ENCODE measurements around the gene MTHFD2. TPM values are rescaled to one million over a fixed set of nuclear protein-coding genes. Genes with fewer than 3 reads are reported as not detected.

Gene MTHFD2
- total RNA-seq, 4 donors from 2014 or later = 2.2 to 220 (median 17.8) TPM

GRCh38 chr2:74155830-74156229 lies 42.6 kb upstream of the MTHFD2 start:
- Histone ChIP-seq H3K36me3 (peaks cover 0 to 70% (median 20%) of the 10 kb centered on the region in 4 donors), H3K27me3 (no peaks in the 10 kb centered on the region), H3K9me3 (no peaks in the 10 kb centered on the region), H3K4me3 (no peak overlapping the region), H3K4me1 (no peaks in the 10 kb centered on the region), H3K27ac (no peak overlapping the region)
- in situ Hi-C loops (cut with MboI; ENCODE audit: low pct_ligation_motif_present in 1 of 4, low pct_unique_long_range_greater_than_20kb in 1 of 4, low sequenced_read_pairs in 3 of 4) (no loop called here), intact Hi-C loops (cut with DNase I; ENCODE audit: low total_unique reads) (no loop called here)
- 86 to 91% methylated on average over 3 of the region's 3 CpGs for WGBS, 2 donors (ENCODE audit: low coverage in 1 of 2)
- TF ChIP-seq EP300 (IDR thresholded peaks at IDR 0.05; ENCODE audit: low read depth) (no peak), POLR2A (IDR thresholded peaks at IDR 0.05) (no peak), POLR2AphosphoS5 (IDR thresholded peaks at IDR 0.05) (no peak)
- no peak for DNase-seq

GRCh38 chr2:74162951-74163350 lies 35.5 kb upstream of the MTHFD2 start:
- in situ Hi-C loops (cut with MboI; ENCODE audit: low pct_ligation_motif_present in 1 of 4, low pct_unique_long_range_greater_than_20kb in 1 of 4, low sequenced_read_pairs in 3 of 4) = no loop called here
- WGBS, 2 donors (ENCODE audit: low coverage in 1 of 2) = 94 to 95% methylated on average over 6 of the region's 6 CpGs
- intact Hi-C loops (cut with DNase I; ENCODE audit: low total_unique reads) = no loop called here
- no peaks in the 10 kb centered on the region for H3K4me1 ChIP-seq
- DNase-seq = no peak
- H3K9me3 ChIP-seq = peaks cover 0 to 5% of the 10 kb centered on the region in 2 donors
- H3K27ac ChIP-seq = no peak overlapping the region
- H3K4me3 ChIP-seq = no peak overlapping the region
- peaks cover 0 to 90% (median 36%) of the 10 kb centered on the region in 4 donors for H3K36me3 ChIP-seq
- TF ChIP-seq CTCF (IDR thresholded peaks at IDR 0.05) = no peak
- no peak for TF ChIP-seq EP300 (IDR thresholded peaks at IDR 0.05; ENCODE audit: low read depth)
- TF ChIP-seq POLR2AphosphoS5 (IDR thresholded peaks at IDR 0.05) = no peak
- TF ChIP-seq POLR2A (IDR thresholded peaks at IDR 0.05) = no peak
- no peaks in the 10 kb centered on the region for H3K27me3 ChIP-seq

GRCh38 chr2:74164761-74165160 lies 33.7 kb upstream of the MTHFD2 start:
- 95% methylated on average over 1 of the region's 1 CpG; no CpG with 5 or more reads in 1 of the 2 donors for WGBS, 2 donors (ENCODE audit: low coverage in 1 of 2)

GRCh38 chr2:74168739-74169138 lies 29.7 kb upstream of the MTHFD2 start:
- no peak for TF ChIP-seq EP300 (IDR thresholded peaks at IDR 0.05; ENCODE audit: low read depth)
- no peak for TF ChIP-seq POLR2A (IDR thresholded peaks at IDR 0.05)
- TF ChIP-seq CTCF (IDR thresholded peaks at IDR 0.05) = no peak
- TF ChIP-seq POLR2AphosphoS5 (IDR thresholded peaks at IDR 0.05) = no peak
- intact Hi-C loops (cut with DNase I; ENCODE audit: low total_unique reads) (no loop called here), in situ Hi-C loops (cut with MboI; ENCODE audit: low pct_ligation_motif_present in 1 of 4, low pct_unique_long_range_greater_than_20kb in 1 of 4, low sequenced_read_pairs in 3 of 4) (no loop called here)
- Histone ChIP-seq H3K27ac (no peak overlapping the region), H3K4me1 (peaks cover 0 to 9% (median 0%) of the 10 kb centered on the region in 4 donors), H3K27me3 (no peaks in the 10 kb centered on the region), H3K4me3 (no peak overlapping the region), H3K9me3 (peaks cover 0 to 5% of the 10 kb centered on the region in 2 donors), H3K36me3 (peaks cover 0 to 90% (median 41%) of the 10 kb centered on the region in 4 donors)
- no peak for DNase-seq
- WGBS, 2 donors (ENCODE audit: low coverage in 1 of 2) = 65 to 71% methylated on average over 2 of the region's 2 CpGs

More at GRCh38 chr2:74164761-74165160, 33.7 kb upstream of the MTHFD2 start:
- intact Hi-C loops (cut with DNase I; ENCODE audit: low total_unique reads) = loop anchor here (1.0 kb wide), 1 partner anchor 35 kb away; no protein-coding TSS in a partner anchor
- TF ChIP-seq POLR2AphosphoS5 (IDR thresholded peaks at IDR 0.05) (no peak), POLR2A (IDR thresholded peaks at IDR 0.05) (no peak), EP300 (IDR thresholded peaks at IDR 0.05; ENCODE audit: low read depth) (no peak), CTCF (IDR thresholded peaks at IDR 0.05) (no peak)
- no peaks in the 10 kb centered on the region for H3K4me1 ChIP-seq
- no peak for DNase-seq
- peaks cover 0 to 92% (median 44%) of the 10 kb centered on the region in 4 donors for H3K36me3 ChIP-seq
- H3K4me3 ChIP-seq = no peak overlapping the region
- in situ Hi-C loops (cut with MboI; ENCODE audit: low pct_ligation_motif_present in 1 of 4, low pct_unique_long_range_greater_than_20kb in 1 of 4, low sequenced_read_pairs in 3 of 4) = no loop called here
- H3K27me3 ChIP-seq = no peaks in the 10 kb centered on the region
- no peak overlapping the region for H3K27ac ChIP-seq
- H3K9me3 ChIP-seq = peaks cover 0 to 5% of the 10 kb centered on the region in 2 donors

- in situ Hi-C loops (cut with MboI; ENCODE audit: low pct_ligation_motif_present in 1 of 4, low pct_unique_long_range_greater_than_20kb in 1 of 4, low sequenced_read_pairs in 3 of 4) (no loop called here), intact Hi-C loops (cut with DNase I; ENCODE audit: low total_unique reads) (no loop called here)
- H3K4me3 ChIP-seq = no peak overlapping the region
- no peak for DNase-seq
- H3K27ac ChIP-seq = no peak overlapping the region
- TF ChIP-seq EP300 (IDR thresholded peaks at IDR 0.05; ENCODE audit: low read depth) (no peak), POLR2A (IDR thresholded peaks at IDR 0.05) (no peak), CTCF (IDR thresholded peaks at IDR 0.05) (no peak), POLR2AphosphoS5 (IDR thresholded peaks at IDR 0.05) (no peak)
- peaks cover 17 to 52% (median 26%) of the 10 kb centered on the region in 4 donors for H3K4me1 ChIP-seq
- peaks cover 0 to 30% (median 12%) of the 10 kb centered on the region in 4 donors for H3K36me3 ChIP-seq
- H3K27me3 ChIP-seq = no peaks in the 10 kb centered on the region
- WGBS, 2 donors (ENCODE audit: low coverage in 1 of 2) = 75% methylated on average over 1 of the region's 1 CpG; no CpG with 5 or more reads in 1 of the 2 donors
- no peaks in the 10 kb centered on the region for H3K9me3 ChIP-seq
Measured at GRCh38 chr2:74174909-74175308, 23.5 kb upstream of the MTHFD2 start.
